Ovary (tissue), 1 donor: ENCODE measurements around the gene PPM1H.

Experiments used
- EP300 ChIP-seq: sonication (generic); formaldehyde crosslinking; IDR thresholded peaks from one replicate; pipeline ENCODE4 v1.6.1; 2017; ENCODE audit warnings: antibody characterized with exemption
- POLR2A ChIP-seq: fragments of 450-650 bp; IDR thresholded peaks from one replicate; pipeline ENCODE4 v1.6.1; 2017; ENCODE audit warnings: antibody characterized with exemption, mild to moderate bottlenecking, moderate library complexity

DNA sequence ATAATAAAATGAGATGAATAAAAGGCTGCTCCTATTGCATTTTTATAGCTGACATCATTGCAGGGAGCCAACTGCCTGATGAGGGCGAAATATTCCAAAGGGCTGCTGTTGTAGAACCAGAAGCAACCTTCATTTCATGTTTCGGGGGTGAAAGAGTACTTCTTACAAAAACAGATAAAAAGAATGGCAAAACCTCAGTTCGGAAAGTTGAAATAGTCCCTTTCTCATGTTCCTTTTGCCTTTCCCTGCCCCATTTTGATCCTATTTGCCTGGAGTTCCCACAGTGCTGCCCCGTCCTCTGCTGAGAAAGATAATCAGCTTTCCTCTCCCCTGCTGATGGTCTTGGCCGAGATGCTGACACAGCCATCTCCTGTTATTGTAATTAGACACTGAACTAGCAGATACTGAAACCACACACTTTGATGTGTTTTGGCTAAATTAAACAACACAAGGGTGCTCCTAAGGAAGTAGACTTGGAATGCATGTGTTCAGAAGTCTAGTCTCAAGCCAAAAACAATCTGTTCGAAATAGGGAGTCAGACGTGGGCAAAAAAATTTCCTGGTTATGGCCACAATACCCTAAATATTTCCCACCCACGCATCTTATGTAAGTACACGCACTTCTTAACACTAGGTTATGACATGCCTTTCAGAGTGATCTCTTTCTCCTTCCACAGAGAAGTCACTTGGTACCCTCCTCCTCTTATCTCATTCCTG is 117.2 kb downstream of the PPM1H start:
- TF ChIP-seq POLR2A (no peak), EP300 (no peak)
